WI38 (cell line): ENCODE data around the gene DRAM2.

ENCODE experiments used
- H3K4me3 ChIP-seq: 2 replicates; pipeline ENCODE4 v1.5.1; 2011; ENCODE audit warnings: low read depth, mild to moderate bottlenecking, control low read depth, low read length
- CTCF ChIP-seq: IDR thresholded peaks from 2 replicates; pipeline ENCODE4 v1.5.1; 2012; ENCODE audit warnings: low read depth, mild to moderate bottlenecking, control low read depth, low read length

The DRAM2 gene

GRCh38 chr1:111139956-111140679, at the start of gene DRAM2, which contains the start of gene CEPT1:
DRAM2 (minus strand) TSS chr1:111140093; CDS start chr1:111131554, 8,539 bp downstream.
CEPT1 (plus strand) TSS chr1:111140223; CDS start chr1:111147715, 7,492 bp downstream.
- TF ChIP-seq CTCF: no peak
- peak within 1 kb of the TSS; percentile 94 for H3K4me3 ChIP-seq

- TF ChIP-seq CTCF: no peak
- H3K4me3 ChIP-seq: no peak overlapping the region
Observed at GRCh38 chr1:111184663-111185062, 44.8 kb upstream of the DRAM2 start.

GRCh38 chr1:111183308-111184069, 43.6 kb upstream of the DRAM2 start:
- no peak for TF ChIP-seq CTCF
- H3K4me3 ChIP-seq: no peak overlapping the region

GRCh38 chr1:111182052-111182451, 42.2 kb upstream of the DRAM2 start:
- H3K4me3 ChIP-seq: no peak overlapping the region

GRCh38 chr1:111179968-111180533, 40.2 kb upstream of the DRAM2 start:
- no peak overlapping the region for H3K4me3 ChIP-seq
- no peak for TF ChIP-seq CTCF

More at GRCh38 chr1:111182052-111182451, 42.2 kb upstream of the DRAM2 start:
- no peak for TF ChIP-seq CTCF

GRCh38 chr1:111176678-111177077, 36.8 kb upstream of the DRAM2 start:
- H3K4me3 ChIP-seq: no peak overlapping the region
- TF ChIP-seq CTCF: no peak
